Nucleus accumbens (tissue), 56 donors: ENCODE data around the gene DDX20.
A peak's percentile ranks its signal among the peaks of the same experiment; 100 is the strongest.

ENCODE experiments used
- DNase-seq, 56 donors: peaks; one replicate each; lab custom pipeline; 2025; lab: John Stamatoyannopoulos, UW

The DDX20 gene

DNA sequence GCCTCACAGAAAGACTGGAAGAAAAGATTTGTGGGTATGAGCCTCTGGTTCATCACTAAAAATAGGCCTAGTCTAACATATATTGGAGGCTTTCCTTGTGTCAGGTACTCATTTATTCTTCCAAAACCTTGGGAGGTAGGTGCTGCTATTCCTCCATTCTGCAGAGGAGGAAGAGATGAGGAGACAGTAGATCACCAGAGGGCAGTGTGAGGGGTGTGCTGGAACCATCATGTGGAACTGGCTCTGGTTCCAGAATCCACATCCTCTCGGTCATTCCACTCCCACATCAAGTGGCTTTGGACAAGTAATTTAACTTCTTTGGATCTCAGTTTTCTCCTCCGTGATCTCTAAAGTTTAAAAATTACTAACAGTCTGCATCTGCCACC lies 9.1 kb upstream of the DDX20 start:
- DNase-seq, result no peak

GRCh38 chr1:111747282-111747734 lies 8.4 kb upstream of the DDX20 start:
- peak in 1 of 56 donors; percentile 32 for DNase-seq

DNA sequence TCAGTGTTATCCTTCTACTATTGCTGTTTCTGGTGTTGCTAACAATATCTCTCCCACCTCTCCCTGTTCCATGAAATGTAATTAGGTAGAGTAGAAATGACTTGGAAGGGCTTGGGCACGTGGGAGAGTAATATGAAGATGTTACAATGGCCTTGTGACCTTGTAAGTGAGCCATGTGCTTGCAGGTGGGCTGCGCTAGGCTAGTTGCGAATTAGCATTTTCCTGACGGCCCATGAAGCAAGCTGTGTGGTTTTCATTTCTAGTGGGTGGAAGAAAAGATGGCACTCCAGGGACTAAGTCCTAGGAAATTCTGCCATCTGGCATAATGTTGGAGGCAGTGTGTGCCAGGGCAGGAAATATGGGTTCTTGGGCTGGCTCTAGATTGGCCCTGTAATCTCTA lies 7.8 kb upstream of the DDX20 start:
- DNase-seq, result no peak

DNA sequence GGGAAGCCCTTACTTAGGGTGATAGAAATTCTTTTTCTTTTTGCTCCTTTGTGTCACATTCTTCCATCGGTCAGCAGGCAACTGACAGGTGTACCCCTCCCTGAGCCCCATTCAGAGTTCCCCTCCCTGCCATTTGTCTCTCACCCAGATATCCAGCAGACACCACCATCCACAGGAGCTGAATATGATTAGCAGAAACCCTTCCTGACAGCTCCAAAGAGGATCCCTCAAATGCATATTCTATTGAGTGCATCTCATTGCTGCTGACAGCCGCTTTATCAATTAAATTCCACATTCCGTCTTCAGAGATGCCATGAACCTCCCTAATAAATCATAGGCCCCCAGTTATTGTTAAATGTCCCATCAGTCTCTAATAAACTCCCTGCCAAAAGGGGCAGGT lies 6.1 kb upstream of the DDX20 start:
- DNase-seq, result no peak

DNA sequence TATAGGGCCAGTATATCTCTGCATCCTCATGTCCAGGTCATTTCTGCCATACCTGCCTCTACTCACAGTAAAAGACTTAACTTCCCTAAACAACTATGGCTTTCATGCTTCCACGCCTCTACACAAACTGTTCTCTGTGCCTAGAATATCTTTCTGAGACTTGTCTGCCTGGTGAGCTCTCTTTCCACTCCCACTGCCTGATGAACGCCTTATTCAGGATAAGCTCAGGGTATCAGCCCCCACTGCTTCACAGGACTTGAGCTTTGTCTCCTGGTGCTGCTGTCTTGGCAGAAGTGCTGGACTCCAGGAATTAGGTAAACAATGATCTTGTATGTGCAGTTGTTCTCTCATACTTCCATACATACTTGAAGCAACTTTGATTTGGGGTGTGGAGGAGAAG lies 4.8 kb upstream of the DDX20 start:
- peak in 1 of 56 donors; percentile 12 for DNase-seq

DNA sequence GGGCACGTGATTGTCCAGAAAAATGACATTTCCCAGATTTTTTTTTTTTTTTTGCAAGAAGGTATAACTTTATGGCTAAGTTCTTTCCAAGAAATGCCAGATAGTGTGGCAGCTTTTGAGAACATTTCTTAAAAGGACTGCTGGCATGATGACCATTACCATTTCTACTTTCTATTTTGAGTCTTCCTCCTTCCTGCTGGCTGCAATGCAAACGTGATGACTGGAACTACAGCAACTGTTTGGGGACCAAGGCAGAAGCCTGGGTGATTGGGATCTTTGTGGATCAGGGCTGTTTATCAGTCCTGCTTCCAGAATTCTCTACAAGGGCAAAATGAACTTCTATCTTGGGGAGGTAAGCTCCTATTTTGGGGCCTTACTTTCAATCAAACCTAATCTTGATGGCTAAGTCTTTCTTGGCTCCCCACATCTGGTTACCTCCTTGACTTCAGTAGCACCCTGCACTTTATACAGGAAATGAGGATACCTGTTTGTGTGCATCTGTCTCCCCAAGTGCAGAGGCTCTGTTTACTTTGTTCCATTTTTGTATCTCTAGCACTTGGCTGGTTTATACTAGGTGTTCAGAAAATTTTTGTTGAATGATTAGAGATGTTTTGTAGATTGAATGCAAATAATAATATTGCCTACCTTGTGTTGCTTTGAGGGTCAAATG lies 3.7 kb upstream of the DDX20 start:
- no peak for DNase-seq

DNA sequence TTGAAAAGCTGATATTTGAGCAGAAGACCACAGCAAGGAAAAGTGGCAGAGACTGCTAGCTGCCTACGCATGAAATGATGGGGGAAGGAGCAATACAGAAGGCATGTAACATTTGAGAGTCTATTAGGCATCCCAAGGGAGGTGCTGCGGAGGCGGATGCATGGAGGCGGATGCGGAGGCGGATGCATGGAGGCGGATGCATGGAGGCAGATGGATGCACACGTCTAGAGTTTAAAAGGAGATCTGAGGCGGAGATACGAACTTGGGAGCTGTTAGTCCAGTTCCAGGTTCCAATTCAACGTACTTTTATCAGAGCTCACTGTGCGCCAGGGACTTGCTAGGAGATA lies 744 bp upstream of the DDX20 start:
- DNase-seq, result peak in 21 of 56 donors; percentile 25 to 84 (median 63)

DNA sequence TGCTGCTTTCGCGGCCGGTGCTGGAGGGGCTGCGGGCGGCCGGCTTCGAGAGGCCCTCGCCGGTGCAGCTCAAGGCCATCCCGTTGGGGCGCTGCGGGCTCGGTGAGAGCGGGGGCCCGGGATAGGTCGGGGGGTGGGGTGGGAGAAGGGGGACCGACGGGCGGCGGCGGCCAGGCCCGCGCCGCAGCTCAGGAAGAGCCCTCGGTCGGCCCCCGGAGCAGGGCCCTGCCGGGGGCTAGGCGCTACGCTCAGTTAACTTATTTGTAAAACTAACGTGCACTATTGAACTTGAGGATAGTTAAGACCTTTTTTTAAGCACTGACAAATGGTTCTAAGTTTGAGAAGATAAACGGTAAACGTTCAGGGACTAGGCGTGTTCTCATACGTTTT lies 418 bp downstream of the DDX20 start:
- DNase-seq, result no peak

- no peak for DNase-seq
These were observed 2.7 kb downstream of the DDX20 start for GRCh38 chr1:111758373-111758772.

DNA sequence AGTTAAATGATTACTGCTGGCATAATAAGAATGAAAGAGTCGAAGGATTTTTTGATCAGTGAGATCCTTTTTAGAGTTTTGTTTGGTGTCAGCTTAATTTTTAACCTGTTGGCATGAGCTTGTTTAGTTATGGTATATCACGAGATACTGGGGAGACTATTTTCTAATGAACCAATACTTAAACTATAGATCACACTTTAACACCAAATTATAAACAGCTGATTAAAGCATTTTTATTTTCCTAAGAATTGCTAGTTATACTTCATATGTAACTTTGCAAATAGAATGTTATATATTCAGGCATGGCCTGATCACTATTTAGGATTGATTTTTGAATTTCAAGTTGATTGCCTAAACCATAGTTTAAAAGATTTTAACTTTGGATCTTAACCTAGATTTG lies 6.0 kb downstream of the DDX20 start:
- no peak for DNase-seq

- no peak for DNase-seq
These were observed 6.6 kb downstream of the DDX20 start for GRCh38 chr1:111762332-111762731.

GRCh38 chr1:111768023-111768422 lies 12.3 kb downstream of the DDX20 start:
- no peak for DNase-seq

- no peak for DNase-seq
These were observed 12.9 kb downstream of the DDX20 start for GRCh38 chr1:111768625-111769024.

DNA sequence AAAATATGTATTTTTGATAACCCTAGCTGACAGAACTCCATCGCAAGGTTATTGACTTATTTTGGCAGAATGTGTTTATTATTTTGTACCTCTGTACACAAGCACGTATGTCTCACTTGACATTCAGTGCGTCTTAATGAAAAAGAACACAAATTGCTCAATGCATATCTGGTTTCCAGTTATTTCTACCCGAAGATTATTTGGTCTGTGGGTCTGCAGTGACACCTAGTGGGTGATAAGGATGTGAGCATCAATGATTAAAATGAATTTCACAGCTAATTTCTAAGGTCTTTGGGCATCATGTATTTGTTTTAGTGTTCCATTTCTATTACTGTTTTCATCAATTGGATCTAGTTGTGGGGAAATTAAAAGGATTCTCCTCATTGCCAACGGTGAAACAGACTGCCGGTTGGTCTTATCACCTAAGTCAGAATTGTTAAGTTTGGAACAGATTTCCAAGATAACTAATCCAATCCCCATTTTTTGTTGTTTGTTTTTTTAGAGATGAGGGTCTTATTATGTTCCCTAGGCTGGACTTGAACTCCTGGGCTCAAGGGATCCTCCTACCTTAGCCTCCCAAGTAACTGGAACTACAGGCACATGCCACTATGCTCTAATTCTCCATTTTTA lies 13.9 kb downstream of the DDX20 start:
- DNase-seq, result peak in 10 of 56 donors; percentile 2 to 36 (median 12)

- DNase-seq, result no peak
These were observed 15.2 kb downstream of the DDX20 start for GRCh38 chr1:111770916-111771315.

GRCh38 chr1:111775966-111776365 lies 20.3 kb downstream of the DDX20 start:
- no peak for DNase-seq

DNA sequence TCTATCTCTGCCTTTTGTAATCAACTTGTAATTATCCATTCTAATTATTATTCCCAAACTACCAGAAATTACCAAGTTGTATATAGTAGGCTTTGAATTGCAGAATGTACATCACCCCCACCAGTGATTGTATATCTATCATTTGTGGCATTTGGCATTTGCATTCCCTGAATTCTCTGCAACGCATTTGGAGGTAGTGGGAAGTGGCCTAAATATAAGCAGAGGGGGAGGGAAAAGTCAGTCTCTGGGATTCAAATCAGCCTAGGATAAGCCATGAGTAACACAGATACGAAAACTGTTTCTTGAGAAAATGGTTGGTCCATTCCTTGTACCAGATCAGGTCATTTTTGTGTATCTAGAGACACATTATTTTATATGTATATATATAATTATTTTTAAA lies 20.7 kb downstream of the DDX20 start:
- DNase-seq, result no peak

DNA sequence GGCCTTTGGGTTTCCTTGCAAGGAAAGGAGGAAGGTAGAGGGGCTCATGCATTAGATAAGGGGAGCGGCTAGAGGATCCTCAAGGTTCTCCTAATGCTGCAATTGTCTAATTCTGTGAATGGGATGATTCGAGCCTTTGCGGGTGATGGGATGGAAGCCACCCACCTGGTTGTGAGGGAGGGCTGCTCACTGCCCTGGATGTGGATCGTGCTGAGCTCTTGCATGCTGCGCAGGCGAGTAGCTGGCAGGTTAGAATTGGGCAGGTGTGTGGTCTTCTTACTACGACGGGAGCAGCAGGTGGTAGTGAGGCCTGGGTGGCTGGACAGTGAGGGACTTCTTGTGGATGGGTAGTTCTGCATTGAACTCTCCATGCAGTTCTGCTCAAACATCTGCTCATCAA lies 21.2 kb downstream of the DDX20 start:
- no peak for DNase-seq

GRCh38 chr1:111777301-111777700 lies 21.6 kb downstream of the DDX20 start:
- DNase-seq, result no peak

GRCh38 chr1:111778066-111778465 lies 22.4 kb downstream of the DDX20 start:
- DNase-seq, result no peak

- DNase-seq, result no peak
These were observed 22.9 kb downstream of the DDX20 start for GRCh38 chr1:111778541-111779051.

DNA sequence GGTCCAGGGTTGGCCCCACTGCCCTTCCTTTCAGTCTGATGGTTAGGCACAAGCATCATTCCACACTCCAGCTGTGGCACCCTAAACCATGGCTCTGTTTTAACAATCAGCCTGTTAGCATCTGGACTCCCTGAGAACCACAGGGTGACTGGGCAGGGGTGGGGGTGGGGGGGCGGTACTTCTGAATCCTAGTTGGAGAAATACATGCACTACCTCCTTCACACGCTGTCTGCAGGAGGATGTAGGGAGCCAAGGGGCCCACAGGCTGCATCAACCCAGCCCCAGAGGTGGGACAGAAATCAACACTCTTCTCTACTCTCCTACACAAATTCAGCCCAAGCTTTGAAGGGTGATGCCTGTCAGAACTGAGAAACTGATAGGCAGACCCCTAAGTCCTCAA lies 23.8 kb downstream of the DDX20 start:
- DNase-seq, result no peak
